GM21526 (cell line): Measurements from ENCODE around the gene MEIS2.

Experiments
- ATAC-seq: cut with Tn5 transposase; IDR thresholded peaks from one replicate; pipeline ENCODE4 v1.9.1; 2021; ENCODE audit warnings: moderate library complexity; ENCODE audit not compliant: unreplicated experiment, low FRiP score

MEIS2 gene

DNA sequence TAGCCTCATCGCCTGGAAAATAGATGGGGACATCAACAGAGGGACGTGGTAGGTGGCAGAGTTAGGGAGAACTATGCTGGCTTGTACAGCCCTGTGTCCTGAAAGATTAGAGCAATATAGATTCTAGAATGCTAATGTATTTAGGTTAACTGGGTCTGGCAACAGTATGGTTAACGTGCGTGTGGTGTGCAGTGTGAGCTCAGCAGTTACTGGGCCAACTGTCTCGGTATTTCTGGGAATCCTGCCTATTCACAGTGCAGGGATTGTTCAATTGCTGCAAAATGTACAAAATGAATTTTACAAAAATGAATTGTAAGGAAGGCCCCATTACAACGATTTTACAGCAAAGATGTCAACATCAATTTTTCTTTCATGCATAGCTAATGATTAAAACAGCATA, 20.6 kb downstream of the MEIS2 start:
- no peak for ATAC-seq

DNA sequence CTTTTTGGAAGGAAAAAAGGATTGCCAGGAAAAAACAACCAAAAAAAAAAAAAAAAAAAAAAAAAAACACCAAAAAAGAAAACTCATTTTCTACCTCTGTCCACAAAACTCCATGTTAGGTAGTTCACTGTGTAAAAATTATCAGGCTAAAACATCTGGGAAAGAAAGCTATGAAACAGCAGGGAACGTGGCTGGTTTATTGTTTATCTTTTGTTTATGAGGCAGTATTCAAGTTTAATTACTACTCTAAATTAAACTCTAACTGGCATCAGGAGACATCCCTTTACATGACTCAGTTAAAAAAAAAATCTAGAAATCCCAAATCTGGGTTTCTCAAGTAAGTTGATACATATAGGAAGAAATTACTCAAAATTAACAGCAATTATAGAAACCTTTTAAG, 21.8 kb downstream of the MEIS2 start:
- no peak for ATAC-seq

DNA sequence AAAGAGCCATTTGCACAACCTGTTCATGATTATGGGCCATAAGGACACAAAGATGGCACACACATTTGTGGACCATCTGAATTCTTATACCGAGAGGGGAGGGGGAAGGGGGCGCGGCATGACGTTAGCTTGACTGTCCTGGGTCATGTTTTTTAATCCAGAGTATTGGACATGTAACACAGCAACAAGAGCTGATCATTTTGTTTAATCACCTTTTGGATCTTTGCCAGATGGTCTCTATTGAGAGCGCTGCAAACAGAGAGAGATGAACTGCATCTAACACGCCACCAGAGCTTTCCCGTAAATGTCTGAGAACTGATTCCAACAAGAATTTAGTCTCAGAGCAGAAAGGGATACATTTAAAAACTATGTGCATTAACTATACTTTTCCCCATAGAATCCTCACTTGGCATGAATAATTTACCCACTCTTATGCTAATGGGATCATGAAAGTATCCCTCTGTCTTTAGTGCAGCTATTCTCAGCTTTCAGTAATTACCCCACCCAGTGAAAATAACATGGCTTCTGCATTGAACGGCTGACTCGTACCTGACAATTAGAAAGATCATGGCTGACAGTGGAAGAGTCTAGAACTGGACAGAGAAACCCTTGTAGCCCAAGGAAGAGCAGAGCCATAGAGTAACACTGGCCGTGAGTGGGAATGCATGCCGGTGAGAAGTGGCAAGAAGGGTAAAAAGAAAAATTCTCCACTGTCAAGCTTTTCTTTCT, 22.6 kb downstream of the MEIS2 start:
- ATAC-seq = no peak

DNA sequence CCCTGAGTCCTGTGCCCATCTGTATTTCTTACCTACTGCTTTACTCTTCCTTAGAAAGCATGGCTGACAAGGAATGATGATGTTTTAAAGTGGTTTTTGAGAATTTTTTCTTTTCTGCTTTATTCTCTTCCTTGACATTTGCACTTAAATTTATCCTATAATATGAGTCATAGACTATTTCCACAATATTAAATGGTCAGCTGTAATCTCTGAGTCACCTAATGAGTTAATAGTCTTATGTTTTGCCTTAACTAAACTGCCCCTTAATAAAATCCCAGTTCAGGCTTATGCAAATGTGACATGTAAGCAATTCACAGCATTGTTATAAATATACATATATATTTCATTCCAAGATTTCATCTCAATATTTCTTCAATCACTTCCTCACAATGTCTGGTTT, 23.8 kb downstream of the MEIS2 start:
- no peak for ATAC-seq

DNA sequence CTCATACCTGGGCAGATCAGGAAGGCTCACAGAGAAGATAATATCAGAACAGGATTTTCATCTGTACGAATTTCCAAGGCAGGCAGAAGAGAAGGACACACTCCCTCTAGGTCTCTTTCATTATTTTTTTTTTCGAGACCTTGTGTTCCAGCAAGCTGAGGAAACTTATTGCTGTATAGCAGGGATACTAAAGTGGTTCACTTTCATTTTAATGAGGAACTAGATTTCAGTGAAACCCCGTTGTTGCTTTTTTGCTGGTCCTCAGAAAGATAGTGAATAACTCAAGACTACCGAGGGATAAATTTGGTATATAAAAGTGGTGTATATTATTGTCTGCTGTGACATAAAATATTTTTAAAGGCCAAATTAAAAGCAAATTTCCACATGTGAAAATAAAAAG, 24.6 kb downstream of the MEIS2 start:
- ATAC-seq = no peak

DNA sequence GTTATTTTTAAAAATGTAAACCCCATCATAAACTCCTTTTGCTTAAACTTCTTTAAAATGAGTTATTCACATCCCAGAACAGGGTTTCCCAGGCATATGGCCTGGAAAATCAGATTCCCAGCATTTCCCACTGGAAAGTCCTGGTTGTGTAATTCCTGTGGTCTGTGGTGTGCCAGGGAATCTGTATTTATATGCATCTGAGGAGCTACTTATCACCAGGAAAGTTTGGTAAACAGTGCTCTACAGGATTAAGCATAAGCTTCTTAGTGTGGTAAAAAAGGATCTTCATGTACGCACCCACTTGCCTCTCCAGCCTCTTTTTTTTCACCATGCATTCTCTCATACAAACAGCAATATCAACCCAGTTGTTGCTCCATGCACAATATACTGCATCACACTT, 28.2 kb downstream of the MEIS2 start:
- no peak for ATAC-seq

DNA sequence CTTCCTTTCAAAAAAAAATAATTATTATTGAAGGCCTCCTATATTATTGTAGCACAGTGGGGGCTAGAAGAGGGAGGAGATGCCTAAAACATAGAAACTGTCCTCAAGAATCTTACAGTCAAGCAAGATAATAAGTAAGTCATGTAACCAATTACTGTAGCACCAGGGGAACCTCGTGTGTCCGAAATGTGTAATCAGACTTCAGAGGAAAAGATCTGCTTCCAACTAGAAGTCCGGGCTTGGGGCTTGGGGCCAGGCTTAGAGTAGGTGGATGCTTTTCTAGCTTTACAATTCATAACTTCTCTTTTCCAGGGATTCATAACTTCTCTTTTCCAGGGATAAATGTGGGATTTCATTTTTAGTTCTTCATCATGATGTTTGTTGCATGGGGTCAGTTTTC, 29.2 kb downstream of the MEIS2 start:
- ATAC-seq = no peak

DNA sequence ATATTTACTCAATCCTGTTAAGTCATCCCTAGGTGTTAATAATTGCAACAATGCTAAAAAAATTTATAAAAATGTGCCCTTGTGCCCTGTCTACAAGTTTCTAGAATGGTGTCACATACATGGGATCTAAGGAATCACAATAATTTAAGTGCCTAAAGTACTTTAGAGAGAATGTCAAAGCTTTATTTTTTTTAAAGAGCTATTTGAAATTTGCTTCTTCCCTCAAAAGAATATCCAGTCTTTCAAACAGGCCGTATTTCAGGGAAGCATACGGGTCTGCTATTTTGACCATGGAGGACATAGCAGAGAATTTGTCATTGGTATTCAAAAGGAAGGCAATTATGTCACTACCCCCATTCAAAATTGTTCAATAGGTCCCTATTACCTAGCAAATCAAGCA, 29.7 kb downstream of the MEIS2 start:
- ATAC-seq = no peak

DNA sequence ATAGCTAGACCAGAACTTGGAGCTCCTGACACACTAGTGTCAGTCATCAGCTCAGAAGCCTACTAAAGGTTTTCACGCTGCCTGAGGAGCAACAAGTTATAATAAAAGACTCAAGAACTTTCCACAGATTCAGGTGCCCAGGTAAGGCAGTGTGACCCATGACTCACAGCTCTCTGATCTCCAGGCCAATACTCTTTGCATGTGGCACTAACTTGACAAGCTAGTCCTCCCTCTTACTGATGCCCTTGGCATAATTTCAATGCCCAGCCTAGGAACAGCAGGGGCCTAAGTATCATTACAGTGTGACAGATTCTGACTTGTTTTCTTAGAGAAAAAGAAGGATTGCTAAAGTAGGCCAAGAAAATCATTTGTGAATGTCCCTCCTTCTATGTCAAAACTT, 38.4 kb downstream of the MEIS2 start:
- ATAC-seq = no peak

DNA sequence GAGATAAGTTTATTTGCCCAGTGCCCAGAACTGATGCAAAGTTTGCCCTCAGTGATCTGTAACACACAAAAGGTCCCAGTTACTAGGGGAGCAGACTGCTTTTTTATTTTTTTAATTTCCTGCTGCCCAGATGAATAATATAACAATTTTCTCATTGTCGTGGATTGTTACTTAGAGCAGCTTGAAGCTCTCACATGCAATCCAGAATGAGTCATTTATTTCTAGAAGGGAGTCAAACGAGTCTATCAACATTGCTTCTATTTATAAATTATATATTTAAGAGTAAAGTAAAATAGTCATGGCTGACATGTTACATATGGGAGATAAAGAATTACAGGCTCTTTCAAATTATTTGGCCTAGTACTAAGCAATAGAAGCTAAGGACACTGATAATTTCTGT, 41.3 kb downstream of the MEIS2 start:
- no peak for ATAC-seq

DNA sequence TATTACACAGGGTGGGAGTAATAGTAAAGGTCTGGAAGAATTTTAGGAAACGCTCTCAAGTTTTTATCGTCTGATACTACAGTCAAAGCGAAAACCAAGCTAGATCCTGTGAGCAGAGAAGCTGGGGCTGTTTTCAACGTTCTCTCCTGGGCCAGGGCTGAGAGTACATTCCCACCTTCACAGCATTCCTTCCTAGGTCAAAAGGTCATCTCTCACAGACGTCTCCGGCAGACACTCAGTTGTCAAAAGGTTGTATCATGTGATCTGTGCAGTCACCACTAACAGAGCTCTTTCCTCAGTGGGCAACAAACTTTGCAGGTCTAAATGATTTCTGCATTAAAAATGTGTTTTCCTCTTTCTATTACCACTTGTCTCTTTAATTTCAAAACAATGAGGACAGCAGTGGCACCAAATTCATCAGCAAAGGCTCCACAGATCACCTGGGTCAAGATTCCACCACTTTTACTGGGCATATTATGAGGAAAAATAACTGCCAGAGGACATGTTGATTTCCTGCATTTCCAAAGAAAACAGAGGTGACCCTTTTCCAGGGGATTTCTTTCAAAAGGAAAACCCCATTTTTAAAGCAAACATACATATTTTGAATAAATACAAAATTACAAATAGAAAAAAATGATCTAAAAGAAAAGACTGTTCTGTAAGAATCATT, 41.9 kb downstream of the MEIS2 start:
- ATAC-seq = no peak

DNA sequence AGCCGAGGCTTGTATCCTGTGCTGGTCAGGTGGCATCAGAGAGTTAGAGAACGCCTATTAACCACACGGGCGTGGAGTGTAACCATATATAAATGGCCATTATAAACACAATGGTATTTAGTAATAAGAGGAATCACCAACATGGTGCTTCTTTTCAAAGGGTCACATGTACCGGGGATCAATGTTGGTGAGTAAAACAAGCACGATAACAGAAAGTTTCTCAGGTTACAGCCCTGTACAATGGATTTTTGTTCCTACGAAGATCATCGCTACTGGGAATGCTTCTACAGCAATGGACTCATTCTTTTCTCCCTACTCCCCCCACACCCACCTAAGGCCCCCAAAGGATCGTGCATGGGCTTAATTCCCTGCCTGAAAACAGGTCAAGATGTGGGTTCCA, 42.5 kb downstream of the MEIS2 start:
- no peak for ATAC-seq

DNA sequence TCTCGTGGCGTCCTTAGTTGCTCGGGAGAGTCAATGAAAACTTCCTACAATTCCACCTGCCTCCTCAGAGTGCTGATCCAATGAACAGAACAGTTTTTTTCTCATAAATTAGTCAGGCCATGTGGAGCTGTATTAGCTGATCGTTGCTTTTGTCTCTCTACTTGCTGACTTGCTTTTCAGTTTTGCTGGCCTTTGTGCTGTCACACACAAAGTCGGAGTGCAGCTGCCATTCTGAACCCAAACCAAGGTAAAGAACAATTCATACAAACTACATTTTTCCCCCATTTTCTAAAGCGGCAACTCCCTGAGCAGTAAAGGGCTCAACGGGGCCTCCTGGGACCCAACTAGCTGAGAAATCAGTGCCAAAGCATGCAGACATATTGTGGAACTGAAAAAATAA, 43.1 kb downstream of the MEIS2 start:
- ATAC-seq = no peak

DNA sequence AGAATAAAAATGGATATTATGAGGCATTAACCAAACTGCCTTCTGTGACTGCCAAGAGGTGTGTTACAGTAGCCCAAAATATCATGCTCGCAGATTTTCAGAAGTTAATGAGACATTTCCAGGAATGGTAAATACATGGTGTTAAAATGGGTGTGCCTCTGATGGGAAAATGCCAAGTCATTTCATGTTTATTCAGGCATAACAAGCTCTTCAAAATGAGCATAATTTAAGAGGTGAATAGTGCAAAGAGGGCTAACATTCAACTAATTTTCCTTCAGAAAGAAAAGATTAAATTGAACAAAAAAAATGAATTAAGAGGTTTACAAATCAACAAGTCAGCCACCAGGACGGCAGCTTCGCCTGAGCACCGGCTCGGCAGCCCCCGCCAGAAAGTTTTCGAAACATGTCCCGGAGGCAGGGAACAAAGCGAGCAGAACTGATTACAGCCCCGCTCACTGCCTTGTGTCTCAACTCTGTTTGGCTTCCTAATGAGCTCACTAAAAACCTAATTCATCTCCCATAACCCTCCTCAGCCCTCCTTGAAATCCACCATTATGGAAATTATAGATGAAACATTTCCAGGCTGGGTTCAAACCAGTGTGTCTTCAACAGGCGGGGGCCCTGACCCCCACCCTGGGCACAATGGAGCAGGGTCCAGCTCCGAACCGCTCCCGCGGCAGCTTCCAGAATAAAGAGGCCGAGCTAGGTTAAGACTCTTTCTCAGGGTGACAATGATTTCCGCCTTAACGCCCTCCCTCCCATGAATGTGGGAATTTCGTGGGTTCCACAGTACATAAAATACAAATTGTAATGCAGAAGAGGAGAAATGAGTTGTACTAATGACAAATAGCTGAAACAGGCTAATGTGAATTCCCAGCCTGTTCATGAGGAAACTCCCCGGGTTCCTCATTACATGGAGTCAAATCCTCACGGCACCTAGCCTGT, 43.9 kb downstream of the MEIS2 start:
- no peak for ATAC-seq

DNA sequence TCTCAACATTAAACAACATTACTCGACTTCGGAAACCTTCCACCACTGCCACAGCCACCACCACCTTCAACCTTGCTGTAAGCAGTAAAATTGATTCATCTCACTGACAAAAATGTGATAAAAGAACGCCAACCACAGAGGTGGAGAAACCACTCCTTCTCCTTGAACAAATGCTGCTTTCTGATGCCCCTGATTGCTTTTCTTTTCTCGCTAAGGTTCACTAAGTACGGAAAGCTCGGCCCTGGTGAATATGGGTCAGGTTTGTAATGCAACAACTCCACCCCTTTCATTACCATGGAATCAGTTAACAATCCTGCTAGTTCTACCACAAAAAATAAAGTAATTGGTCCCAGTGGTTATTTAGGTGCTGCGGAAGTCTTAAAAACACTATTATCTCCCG, 44.9 kb downstream of the MEIS2 start:
- ATAC-seq = no peak

DNA sequence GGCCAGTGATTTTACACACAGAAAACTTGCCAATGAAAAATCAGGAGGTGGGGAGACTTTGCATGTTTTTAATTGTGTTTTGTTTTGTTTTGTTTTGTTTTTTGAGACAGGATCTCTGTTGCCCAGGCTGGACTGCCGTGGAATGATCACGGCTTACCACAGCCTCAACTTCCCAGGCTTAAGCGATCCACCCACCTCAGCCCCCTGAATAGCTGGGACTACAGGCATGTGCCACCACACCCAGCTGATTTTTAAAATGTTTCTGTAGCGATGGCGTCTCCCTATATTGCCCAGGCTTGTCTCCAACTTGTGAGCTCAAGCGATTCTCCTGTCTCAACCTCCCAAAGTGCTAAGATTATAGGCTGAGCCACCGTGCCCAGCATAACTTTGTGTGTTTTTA, 46.0 kb downstream of the MEIS2 start:
- no peak for ATAC-seq

DNA sequence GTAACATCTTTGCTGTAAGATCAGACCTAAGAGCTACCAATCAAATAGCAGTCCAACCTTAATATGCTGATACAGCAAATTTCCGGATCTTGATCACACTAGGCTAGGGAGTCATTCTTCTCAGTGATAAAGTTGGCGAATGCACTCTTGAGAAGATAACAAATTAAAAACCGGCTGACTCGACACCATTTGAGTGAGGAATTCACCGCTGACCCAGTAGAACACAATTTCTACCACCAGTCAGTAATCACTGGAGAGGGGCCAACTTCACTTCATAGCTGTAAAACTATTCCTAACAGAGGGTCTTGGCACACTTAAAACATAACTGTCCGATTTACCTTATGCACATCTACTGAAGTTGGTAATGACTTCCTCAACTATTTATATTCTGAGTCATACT, 47.2 kb downstream of the MEIS2 start:
- ATAC-seq = no peak

DNA sequence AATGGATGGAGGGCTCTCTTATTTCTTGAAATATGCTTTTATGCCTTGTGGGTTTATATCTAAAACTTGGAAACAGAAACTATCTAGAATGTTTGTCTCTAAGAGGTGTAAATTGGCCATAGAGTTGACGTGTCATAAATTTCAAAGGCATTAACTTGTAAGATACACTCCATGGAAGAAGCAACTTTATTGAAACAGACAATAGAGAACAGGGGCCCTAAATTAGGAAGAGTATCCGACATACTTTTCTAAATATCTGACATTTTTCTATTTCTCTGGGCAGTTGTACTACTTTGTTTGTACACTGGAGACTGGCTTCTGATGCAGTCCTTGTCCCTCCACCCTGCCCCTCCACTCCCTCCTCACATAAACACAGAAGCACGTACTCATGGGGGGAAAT, 50.0 kb downstream of the MEIS2 start:
- ATAC-seq = no peak

DNA sequence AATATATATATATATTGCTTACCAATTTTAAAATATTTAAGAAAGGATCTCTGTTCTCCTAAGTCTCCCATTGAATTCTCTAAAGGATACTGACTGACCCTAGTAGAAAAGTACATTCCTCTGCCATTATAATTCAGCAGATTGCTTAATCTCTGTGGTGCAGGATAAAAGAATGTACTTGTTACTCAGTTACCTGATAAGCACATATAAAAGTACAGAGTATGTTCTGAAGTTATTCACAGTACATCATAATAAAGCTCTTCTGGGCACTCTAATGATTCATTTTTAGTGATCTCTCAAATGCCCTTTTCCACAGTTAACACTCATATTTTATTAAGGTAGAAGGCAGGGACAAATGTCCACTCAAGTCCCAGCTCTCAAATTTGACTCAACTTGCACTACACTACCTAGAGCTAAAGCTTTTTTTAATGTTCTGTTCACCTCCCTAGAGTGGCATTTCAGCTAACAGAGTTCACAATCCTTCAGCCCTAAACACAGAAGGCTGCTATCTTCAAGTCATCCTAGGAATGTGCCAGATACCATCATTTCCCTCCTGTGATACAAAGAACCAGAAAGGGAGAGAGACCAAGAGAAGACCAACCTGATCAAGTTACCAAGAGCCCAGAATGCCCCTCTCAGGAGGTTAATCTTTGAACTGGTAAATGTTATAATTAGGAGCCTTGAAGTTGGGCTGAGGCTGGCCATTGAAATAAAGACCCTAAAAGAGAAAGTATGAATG, 53.3 kb downstream of the MEIS2 start:
- ATAC-seq = no peak

DNA sequence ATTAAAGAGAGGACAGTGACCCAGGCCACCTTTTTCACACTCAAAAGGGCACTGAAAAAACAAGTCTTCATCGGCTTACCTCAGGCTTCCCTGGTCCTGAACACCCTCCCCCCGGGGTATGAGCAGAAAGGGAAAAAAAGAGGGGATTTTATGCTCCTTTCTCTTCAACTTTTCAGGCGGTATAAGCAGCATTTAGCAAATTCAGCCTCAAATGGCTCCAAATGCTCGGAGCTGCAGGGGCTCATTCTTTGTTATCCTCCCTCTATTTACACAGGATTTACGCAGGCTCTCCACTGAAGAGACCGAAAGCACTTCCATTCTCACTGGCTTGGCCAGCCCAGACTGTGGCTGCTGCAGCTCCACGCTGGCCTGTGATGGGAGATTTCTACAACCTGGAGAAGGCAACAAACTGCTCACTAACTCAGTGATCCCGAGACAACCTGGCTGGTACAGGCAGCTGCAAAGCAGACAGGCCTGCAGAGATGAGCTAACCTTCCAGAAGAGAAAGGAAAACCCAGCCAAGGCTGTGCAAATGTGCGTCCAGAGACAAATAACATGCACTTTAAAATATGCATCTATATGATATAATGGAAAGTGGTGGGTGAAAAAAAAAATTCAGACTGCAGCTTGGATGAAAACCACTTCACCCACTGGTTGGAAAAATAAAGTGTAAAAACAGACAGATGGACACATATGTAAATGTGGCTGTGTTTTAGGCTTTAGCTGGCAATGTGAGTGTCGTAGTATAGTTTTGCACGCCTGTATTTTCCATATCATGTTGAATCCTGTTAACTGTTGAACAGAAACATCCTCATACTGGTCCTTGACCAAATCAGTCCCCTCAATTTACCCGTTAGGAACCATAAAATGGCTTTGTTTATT, 54.2 kb downstream of the MEIS2 start:
- ATAC-seq = no peak
